ENCODE measurements around the gene KLHL7.

DNA sequence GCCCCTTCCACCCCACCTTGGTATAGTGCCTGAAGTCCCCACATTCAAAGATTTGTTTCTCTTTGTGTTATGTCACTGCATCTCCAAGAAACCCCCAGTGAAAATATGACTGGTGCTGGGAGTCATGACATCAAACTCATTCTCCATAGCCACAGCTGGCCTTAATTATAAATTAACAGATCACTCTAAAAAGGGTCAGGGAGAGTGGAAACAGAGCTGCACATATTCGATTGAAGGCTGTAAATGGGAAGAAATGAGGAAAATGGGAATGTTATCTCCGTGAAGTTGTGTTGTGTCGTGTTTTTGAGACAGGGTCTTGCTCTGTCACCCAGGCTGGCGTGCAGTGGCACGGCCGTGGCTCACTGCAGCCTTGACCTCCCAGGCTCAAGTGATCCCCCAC lies 52.1 kb downstream of the KLHL7 start:
- TF ChIP-seq CTCF (IDR thresholded peaks at IDR 0.05) (no peak), EP300 (IDR thresholded peaks at IDR 0.05) (no peak), POLR2A (IDR thresholded peaks at IDR 0.05; ENCODE audit: low read depth) (no peak)
